Activated naive CD4-positive, alpha-beta T cell treated with anti-CD3 and anti-CD28 coated beads, Interleukin-2, amount 50 U/mL, for 72 hours (primary cell): ENCODE measurements around the gene POLR2L. TPM values are rescaled to one million over a fixed set of nuclear protein-coding genes. Genes with fewer than 3 reads are reported as not detected.
A peak's percentile ranks its signal among the peaks of the same experiment; 100 is the strongest.

ENCODE experiments used
- ATAC-seq, 2 donors: fragments of 150-1000 bp; cut with Tn5 transposase; 2 replicates each; pipeline ENCODE4 v1.10.0; 2021; ENCODE audit warnings: mild to moderate bottlenecking in 2 of 2, moderate library complexity in 2 of 2
- DNase-seq, 2 donors: peaks; one replicate each; pipeline ENCODE4 v3.0.0; 2021 to 2022; ENCODE audit warnings: low spot score in 2 of 2
- H3K27ac Mint-ChIP-seq, 2 donors: one replicate each; pipeline ENCODE4 v1.8.0; 2022; ENCODE audit warnings: mild to moderate bottlenecking in 2 of 2, mixed read lengths in 2 of 2
- H3K36me3 Mint-ChIP-seq, 2 donors: one replicate each; pipeline ENCODE4 v1.8.0; 2022; ENCODE audit warnings: mixed read lengths in 2 of 2
- H3K9me3 Mint-ChIP-seq, 2 donors: one replicate each; pipeline ENCODE4 v1.8.0; 2022; ENCODE audit warnings: mixed read lengths in 2 of 2
- total RNA-seq, 2 donors: library from RNA; stranded (reverse); gene quantifications; one replicate each; pipeline ENCODE4 v1.2.3, GENCODE V29; 2022

Gene POLR2L
- total RNA-seq, 2 donors from 2014 or later, result 50.4 to 95.1 TPM

- Mint-ChIP-seq H3K36me3 (no peaks in the 10 kb centered on the region), H3K27ac (peak overlapping the region; percentile 57 to 90), H3K9me3 (no peaks in the 10 kb centered on the region)
- DNase-seq (no peak), ATAC-seq (no peak)
Observed at GRCh38 chr11:861105-861479, 18.8 kb upstream of the POLR2L start.

- Mint-ChIP-seq H3K36me3 (no peaks in the 10 kb centered on the region), H3K9me3 (no peaks in the 10 kb centered on the region), H3K27ac (peak overlapping the region; percentile 57 to 90)
- ATAC-seq, result no peak
- no peak for DNase-seq
Observed at GRCh38 chr11:860234-861104, 18.1 kb upstream of the POLR2L start.

GRCh38 chr11:859394-860131 lies 17.2 kb upstream of the POLR2L start:
- ATAC-seq (peak in 1 of 2 donors; percentile 15), DNase-seq (no peak)

GRCh38 chr11:858762-859339 lies 16.5 kb upstream of the POLR2L start:
- no peak overlapping the region for H3K27ac Mint-ChIP-seq
- no peaks in the 10 kb centered on the region for H3K9me3 Mint-ChIP-seq
- DNase-seq (no peak), ATAC-seq (no peak)
- H3K36me3 Mint-ChIP-seq, result no peaks in the 10 kb centered on the region

More at GRCh38 chr11:859394-860131, 17.2 kb upstream of the POLR2L start:
- Mint-ChIP-seq H3K9me3 (no peaks in the 10 kb centered on the region), H3K27ac (no peak overlapping the region), H3K36me3 (no peaks in the 10 kb centered on the region)

- no peak overlapping the region for H3K27ac Mint-ChIP-seq
- H3K36me3 Mint-ChIP-seq, result no peaks in the 10 kb centered on the region
- no peak for DNase-seq
- H3K9me3 Mint-ChIP-seq, result no peaks in the 10 kb centered on the region
- ATAC-seq, result no peak
Observed at GRCh38 chr11:858053-858761, 15.9 kb upstream of the POLR2L start.

GRCh38 chr11:856397-856796 lies 14.1 kb upstream of the POLR2L start:
- H3K36me3 Mint-ChIP-seq, result no peaks in the 10 kb centered on the region
- no peaks in the 10 kb centered on the region for H3K9me3 Mint-ChIP-seq
- no peak for ATAC-seq
- no peak overlapping the region for H3K27ac Mint-ChIP-seq
- DNase-seq, result no peak

GRCh38 chr11:855796-856195 lies 13.5 kb upstream of the POLR2L start:
- DNase-seq, result no peak
- no peaks in the 10 kb centered on the region for H3K9me3 Mint-ChIP-seq
- no peaks in the 10 kb centered on the region for H3K36me3 Mint-ChIP-seq
- H3K27ac Mint-ChIP-seq, result no peak overlapping the region
- no peak for ATAC-seq

- Mint-ChIP-seq H3K9me3 (no peaks in the 10 kb centered on the region), H3K27ac (no peak overlapping the region), H3K36me3 (no peaks in the 10 kb centered on the region)
- ATAC-seq, result no peak
- DNase-seq, result no peak
Observed at GRCh38 chr11:855330-855674, 13.0 kb upstream of the POLR2L start.

GRCh38 chr11:854601-855329 lies 12.4 kb upstream of the POLR2L start:
- H3K36me3 Mint-ChIP-seq, result no peaks in the 10 kb centered on the region
- ATAC-seq (no peak), DNase-seq (no peak)
- no peaks in the 10 kb centered on the region for H3K9me3 Mint-ChIP-seq
- H3K27ac Mint-ChIP-seq, result no peak overlapping the region

GRCh38 chr11:853682-854448 lies 11.5 kb upstream of the POLR2L start:
- Mint-ChIP-seq H3K27ac (no peak overlapping the region), H3K36me3 (no peaks in the 10 kb centered on the region), H3K9me3 (no peaks in the 10 kb centered on the region)
- DNase-seq (no peak), ATAC-seq (no peak)

GRCh38 chr11:852762-853161 lies 10.4 kb upstream of the POLR2L start:
- DNase-seq (no peak), ATAC-seq (no peak)
- H3K36me3 Mint-ChIP-seq, result no peaks in the 10 kb centered on the region
- H3K9me3 Mint-ChIP-seq, result no peaks in the 10 kb centered on the region
- H3K27ac Mint-ChIP-seq, result no peak overlapping the region

- DNase-seq (no peak), ATAC-seq (no peak)
- Mint-ChIP-seq H3K36me3 (no peaks in the 10 kb centered on the region), H3K27ac (no peak overlapping the region), H3K9me3 (no peaks in the 10 kb centered on the region)
Observed at GRCh38 chr11:850775-851763, 8.7 kb upstream of the POLR2L start.

GRCh38 chr11:849951-850774 lies 7.8 kb upstream of the POLR2L start:
- Mint-ChIP-seq H3K36me3 (no peaks in the 10 kb centered on the region), H3K27ac (no peak overlapping the region), H3K9me3 (no peaks in the 10 kb centered on the region)
- DNase-seq (no peak), ATAC-seq (peak; percentile 16 to 21)
